Activated naive CD4-positive, alpha-beta T cell treated with anti-CD3 and anti-CD28 coated beads for 36 hours (primary cell): ENCODE results near the gene FAM111A. TPM values are rescaled to one million over a fixed set of nuclear protein-coding genes. Genes with fewer than 3 reads are reported as not detected.

Experiments
- CTCF ChIA-PET: fragments of 350-600 bp; sonication (Branson Sonifier 250); formaldehyde crosslinking; loops from one replicate; lab custom pipeline; 2021; ENCODE audit warnings: antibody characterized with exemption; lab: Charles Lee
- DNase-seq: peaks from one replicate; pipeline ENCODE4 v3.0.0-alpha.2; 2020
- H3K27ac Mint-ChIP-seq: one replicate; pipeline ENCODE4 v1.8.0; 2021; ENCODE audit warnings: mild to moderate bottlenecking, mixed read lengths
- H3K27me3 Mint-ChIP-seq: one replicate; pipeline ENCODE4 v1.8.0; 2021; ENCODE audit warnings: low read depth, mixed read lengths
- H3K36me3 Mint-ChIP-seq: one replicate; pipeline ENCODE4 v1.8.0; 2021; ENCODE audit warnings: low read depth, mixed read lengths
- H3K4me1 Mint-ChIP-seq: one replicate; pipeline ENCODE4 v1.8.0; 2021; ENCODE audit warnings: low read depth, mixed read lengths
- H3K4me3 Mint-ChIP-seq: one replicate; pipeline ENCODE4 v1.8.0; 2021; ENCODE audit warnings: mild to moderate bottlenecking, moderate library complexity, mixed read lengths
- H3K9me3 Mint-ChIP-seq: one replicate; pipeline ENCODE4 v1.8.0; 2021; ENCODE audit warnings: mixed read lengths
- intact Hi-C: fragments of 100-400 bp; cut with micrococcal nuclease; formaldehyde crosslinking; loops from one replicate; pipeline ENCODE4 v1.15.1; 2023
- total RNA-seq, 2 experiments: library from RNA; stranded (reverse); gene quantifications; one replicate each; pipeline ENCODE4 v1.2.3, GENCODE V29; 2021

The FAM111A gene
- total RNA-seq, 2 experiments from 2014 or later, result 98.3 to 99.4 TPM

DNA sequence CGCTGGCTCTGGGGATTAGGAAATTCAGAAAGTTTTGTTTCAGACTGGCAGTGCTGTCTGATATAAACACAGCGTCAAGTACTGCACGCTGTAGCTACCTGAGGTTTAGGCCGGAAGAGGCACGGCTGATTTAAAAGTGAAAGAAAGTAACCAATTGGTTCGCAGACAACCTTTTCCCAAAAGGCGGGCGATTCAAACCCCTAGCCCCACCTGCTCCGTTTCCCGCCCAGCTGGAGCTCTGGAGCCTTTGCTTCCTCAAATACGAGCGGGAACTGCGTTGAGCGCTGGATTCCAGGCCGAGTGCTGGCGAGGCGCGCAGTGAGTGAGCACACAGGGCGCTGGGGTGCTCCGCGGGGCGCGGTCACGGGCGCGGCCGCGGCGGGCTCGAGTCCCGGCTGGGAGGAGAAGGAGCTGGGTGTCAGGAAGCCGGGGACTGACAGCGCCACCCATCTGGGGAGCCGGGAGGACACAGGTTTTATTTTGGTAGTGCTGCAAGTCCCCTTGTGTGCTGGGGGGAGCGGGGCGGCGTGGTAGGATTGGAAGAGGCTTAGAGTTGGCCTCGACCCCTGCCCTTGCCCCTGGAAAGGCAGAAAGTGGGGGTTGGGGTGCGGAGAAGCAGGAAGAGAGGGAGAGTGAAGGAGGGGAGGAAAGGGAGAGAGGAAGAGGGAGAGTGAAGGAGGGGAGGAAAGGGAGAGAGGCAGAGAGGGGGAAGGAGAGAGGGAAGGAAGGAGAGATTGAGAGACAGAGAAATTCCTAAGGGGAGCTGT, 2.1 kb downstream of the FAM111A start:
- CTCF ChIA-PET, result interaction anchor here (0.5 to 3.3 kb wide), 10 partner anchors 9 to 630 kb away, joined by 3 to 29 read pairs (median 4); partner anchors contain the start of gene DTX4
- DNase-seq, result peak; percentile 88
- intact Hi-C loops, result loop anchor here (1.0 to 10.0 kb wide), 11 partner anchors 8 to 1820 kb away; partner anchors contain the start of genes MED19, PATL1, SELENOH and TMX2
- Mint-ChIP-seq H3K27ac (peak overlapping the region; percentile 91), H3K36me3 (peaks cover 47% of the 10 kb centered on the region), H3K4me3 (peak overlapping the region; percentile 95), H3K27me3 (no peaks in the 10 kb centered on the region), H3K9me3 (no peaks in the 10 kb centered on the region), H3K4me1 (peaks cover 43% of the 10 kb centered on the region)

DNA sequence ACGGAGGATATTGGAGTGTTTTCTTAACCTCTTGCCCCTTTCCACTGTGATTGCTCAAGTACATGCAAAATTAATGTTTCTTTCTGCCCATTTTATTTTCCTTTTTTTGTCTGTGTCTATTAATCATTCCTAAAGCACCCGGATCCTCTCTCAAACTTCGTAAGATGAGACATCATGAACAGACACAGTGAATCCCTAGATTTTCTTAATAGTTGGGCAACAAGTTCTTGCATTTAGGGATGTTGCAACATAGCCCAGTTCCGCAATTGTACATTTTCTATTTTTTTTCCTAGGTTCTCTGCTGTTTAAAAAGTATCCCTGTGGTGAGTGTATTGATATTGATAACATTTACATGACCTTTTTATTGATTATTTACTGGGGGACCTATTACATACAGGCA, 2.9 kb downstream of the FAM111A start:
- Mint-ChIP-seq H3K27me3 (no peaks in the 10 kb centered on the region), H3K4me3 (peak overlapping the region; percentile 95), H3K9me3 (no peaks in the 10 kb centered on the region), H3K4me1 (peaks cover 45% of the 10 kb centered on the region), H3K36me3 (peaks cover 51% of the 10 kb centered on the region), H3K27ac (peak overlapping the region; percentile 91)
- intact Hi-C loops, result loop anchor here (2.0 to 10.0 kb wide), 3 partner anchors 621 to 1821 kb away; partner anchors contain the start of genes SELENOH and TNKS1BP1
- CTCF ChIA-PET, result interaction anchor here (1.4 to 3.3 kb wide), 2 partner anchors 10 to 26 kb away, joined by 8 to 19 read pairs; partner anchors contain the start of gene DTX4
- no peak for DNase-seq

DNA sequence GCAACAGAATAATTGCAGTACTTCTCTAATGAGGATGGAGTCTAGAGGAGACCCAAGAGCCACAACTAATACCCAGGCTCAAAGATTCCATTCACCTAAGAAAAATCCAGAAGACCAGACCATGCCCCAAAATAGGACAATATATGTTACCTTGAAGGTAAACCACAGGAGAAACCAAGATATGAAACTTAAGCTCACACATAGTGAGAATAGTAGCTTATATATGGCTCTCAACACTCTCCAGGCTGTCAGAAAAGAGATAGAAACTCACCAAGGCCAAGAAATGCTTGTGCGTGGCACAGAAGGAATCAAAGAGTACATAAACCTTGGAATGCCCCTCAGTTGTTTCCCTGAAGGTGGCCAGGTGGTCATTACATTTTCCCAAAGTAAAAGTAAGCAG, 9.1 kb downstream of the FAM111A start:
- intact Hi-C loops, result loop anchor here (1.0 to 5.0 kb wide), 8 partner anchors 7 to 1724 kb away; partner anchors contain the start of genes FAM111B and SLC43A3
- no peak overlapping the region for H3K4me3 Mint-ChIP-seq
- no peak for DNase-seq
- H3K36me3 Mint-ChIP-seq, result peaks cover 65% of the 10 kb centered on the region
- CTCF ChIA-PET, result interaction anchor here (1.2 to 2.0 kb wide), 6 partner anchors 9 to 44 kb away, joined by 3 to 10 read pairs (median 4); partner anchors contain the start of gene FAM111B
- H3K27ac Mint-ChIP-seq, result peak overlapping the region; percentile 91
- peaks cover 4% of the 10 kb centered on the region for H3K9me3 Mint-ChIP-seq
- H3K4me1 Mint-ChIP-seq, result peaks cover 43% of the 10 kb centered on the region
- no peaks in the 10 kb centered on the region for H3K27me3 Mint-ChIP-seq

GRCh38 chr11:59152312-59152951, 9.8 kb downstream of the FAM111A start:
- peak; percentile 71 for DNase-seq
- CTCF ChIA-PET, result interaction anchor here (0.9 to 2.0 kb wide), 5 partner anchors 12 to 45 kb away, joined by 3 to 10 read pairs (median 6); partner anchors contain the start of genes DTX4 and FAM111B
- H3K4me1 Mint-ChIP-seq, result peaks cover 38% of the 10 kb centered on the region
- peak overlapping the region; percentile 53 for H3K4me3 Mint-ChIP-seq
- H3K36me3 Mint-ChIP-seq, result peaks cover 60% of the 10 kb centered on the region
- peaks cover 4% of the 10 kb centered on the region for H3K9me3 Mint-ChIP-seq
- H3K27ac Mint-ChIP-seq, result peak overlapping the region; percentile 91
- intact Hi-C loops, result loop anchor here (1.0 to 5.0 kb wide), 8 partner anchors 8 to 1725 kb away; partner anchors contain the start of genes FAM111B and SLC43A3
- no peaks in the 10 kb centered on the region for H3K27me3 Mint-ChIP-seq

DNA sequence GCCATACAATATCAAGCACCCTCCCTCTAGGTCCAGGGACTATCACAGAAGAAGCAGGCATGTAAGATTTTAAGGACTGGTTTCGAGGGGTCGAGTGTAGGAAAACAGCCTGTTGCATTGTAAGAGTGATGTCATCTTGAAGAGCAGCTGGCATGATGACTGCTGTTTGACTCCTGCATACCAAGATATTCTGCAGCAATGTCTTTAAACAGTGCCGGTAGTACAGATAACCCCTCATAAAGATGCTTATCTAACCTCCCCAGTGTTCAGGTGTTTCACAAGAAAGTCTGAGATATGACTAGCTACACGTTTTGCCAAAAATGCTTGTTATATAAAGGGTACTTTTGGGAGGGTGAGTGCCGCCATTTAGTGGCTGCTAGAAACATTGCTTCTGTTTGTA, 12.0 kb downstream of the FAM111A start:
- Mint-ChIP-seq H3K36me3 (peaks cover 43% of the 10 kb centered on the region), H3K4me1 (peaks cover 38% of the 10 kb centered on the region)
- intact Hi-C loops, result loop anchor here (5.0 kb wide), 4 partner anchors 197 to 1727 kb away; partner anchors contain the start of gene SLC43A3

DNA sequence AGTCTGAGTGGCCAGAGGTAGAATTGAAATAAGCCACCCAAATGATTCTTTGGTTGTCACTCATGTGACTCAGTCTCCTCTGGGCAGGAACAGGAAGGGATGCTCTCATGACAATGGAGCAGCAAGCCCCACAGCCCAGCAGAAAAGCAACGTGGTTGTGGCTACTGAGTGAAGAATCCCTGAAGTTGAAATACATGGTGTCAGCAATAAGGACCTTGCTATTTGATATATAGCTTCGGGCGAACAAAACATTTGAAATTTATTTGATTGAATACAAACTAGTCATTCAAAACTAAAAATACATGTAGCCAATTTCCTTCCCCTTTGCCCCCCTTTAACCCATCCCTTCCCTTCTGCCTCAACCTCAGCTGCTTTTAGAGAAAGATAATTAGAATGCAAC, 14.8 kb downstream of the FAM111A start:
- no peak overlapping the region for H3K27ac Mint-ChIP-seq
- intact Hi-C loops, result loop anchor here (5.0 kb wide), 3 partner anchors 200 to 505 kb away; no protein-coding TSS in a partner anchor
- peaks cover 3% of the 10 kb centered on the region for H3K9me3 Mint-ChIP-seq
- peaks cover 22% of the 10 kb centered on the region for H3K36me3 Mint-ChIP-seq
- H3K27me3 Mint-ChIP-seq, result peaks cover 11% of the 10 kb centered on the region
- CTCF ChIA-PET, result interaction anchor here (1.3 to 4.1 kb wide), 18 partner anchors 10 to 369 kb away, joined by 3 to 57 read pairs (median 8); partner anchors contain the start of genes DTX4 and FAM111A
- no peak overlapping the region for H3K4me3 Mint-ChIP-seq
- H3K4me1 Mint-ChIP-seq, result peaks cover 18% of the 10 kb centered on the region
- DNase-seq, result no peak

More for the DNA sequence above, 12.0 kb downstream of the FAM111A start:
- H3K4me3 Mint-ChIP-seq, result no peak overlapping the region
- H3K27ac Mint-ChIP-seq, result no peak overlapping the region
- H3K9me3 Mint-ChIP-seq, result peaks cover 4% of the 10 kb centered on the region
- no peaks in the 10 kb centered on the region for H3K27me3 Mint-ChIP-seq
- CTCF ChIA-PET, result interaction anchor here (0.6 to 1.0 kb wide), 2 partner anchors 8 to 153 kb away, joined by 3 read pairs; no protein-coding TSS in a partner anchor
- DNase-seq, result no peak

DNA sequence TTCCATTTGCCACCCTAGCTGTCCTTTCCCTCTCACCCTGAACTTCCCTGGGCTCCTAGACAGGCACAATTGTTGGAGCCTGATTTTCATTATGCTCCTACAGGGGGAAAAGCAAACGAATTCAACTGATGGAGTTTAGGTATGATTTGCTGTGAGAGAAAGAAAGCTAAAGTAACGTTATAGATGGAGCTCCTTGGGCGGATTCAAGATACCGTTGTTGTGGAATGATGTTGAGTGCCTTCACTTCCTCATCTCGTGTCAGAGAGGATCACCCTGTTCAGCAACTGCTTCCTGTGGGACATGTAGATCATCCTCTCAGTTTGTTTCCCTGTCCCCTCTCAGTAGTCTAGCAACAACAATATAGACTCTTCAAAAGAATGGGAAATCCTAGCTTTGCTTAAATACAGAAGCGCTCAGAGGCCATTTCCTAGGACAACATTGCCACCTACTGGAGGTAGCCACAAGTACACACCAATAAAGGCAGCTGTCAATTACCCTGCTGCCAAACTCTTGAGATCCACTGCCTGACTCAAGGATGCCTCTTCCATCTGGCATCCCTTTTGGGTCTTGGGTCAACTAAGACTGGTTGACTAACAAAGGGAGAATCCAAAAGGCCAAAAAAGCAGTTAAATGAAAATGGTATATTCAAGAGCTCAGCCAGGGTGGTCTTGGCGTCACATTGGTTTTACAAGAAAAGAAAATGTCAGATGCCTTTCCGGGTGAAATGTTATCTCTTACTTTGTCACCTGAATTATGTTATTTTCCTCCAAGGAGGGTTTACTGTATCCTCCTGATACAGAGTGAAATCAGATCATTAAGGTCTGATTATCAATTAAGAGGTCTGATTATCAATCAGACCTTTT, 15.8 kb downstream of the FAM111A start:
- Mint-ChIP-seq H3K4me1 (peaks cover 8% of the 10 kb centered on the region), H3K9me3 (no peaks in the 10 kb centered on the region), H3K4me3 (no peak overlapping the region), H3K27me3 (peaks cover 11% of the 10 kb centered on the region), H3K27ac (no peak overlapping the region), H3K36me3 (peaks cover 13% of the 10 kb centered on the region)
- intact Hi-C loops, result loop anchor here (1.0 to 5.0 kb wide), 8 partner anchors 16 to 506 kb away; partner anchors contain the start of genes FAM111A and FAM111B
- CTCF ChIA-PET, result interaction anchor here (0.6 to 4.1 kb wide), 45 partner anchors 9 to 505 kb away, joined by 3 to 57 read pairs (median 4); partner anchors contain the start of genes DTX4, FAM111A and FAM111B
- peak; percentile 80 for DNase-seq

DNA sequence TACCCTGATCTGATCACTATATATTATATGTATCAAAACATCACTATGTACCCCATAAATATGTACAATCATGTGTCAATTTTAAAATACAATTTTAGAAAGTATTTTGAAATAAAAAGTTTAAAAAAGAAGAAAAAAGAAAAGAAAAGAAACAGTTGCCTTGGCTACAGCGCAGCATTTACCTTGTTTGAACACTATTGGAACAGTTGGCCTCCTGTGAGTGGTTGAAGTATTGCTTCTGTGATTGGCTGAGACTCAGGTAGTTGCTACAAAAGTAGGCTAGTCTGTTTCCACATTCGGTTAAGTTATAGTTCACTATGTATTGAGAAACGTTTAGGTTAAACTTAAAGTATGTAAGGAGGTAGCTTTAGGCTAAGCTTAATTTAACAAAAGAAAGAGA, 21.4 kb downstream of the FAM111A start:
- no peak for DNase-seq
- CTCF ChIA-PET, result interaction anchor here (0.7 to 1.1 kb wide), 3 partner anchors 16 to 205 kb away, joined by 3 read pairs; no protein-coding TSS in a partner anchor
- peaks cover 2% of the 10 kb centered on the region for H3K4me1 Mint-ChIP-seq
- no peak overlapping the region for H3K4me3 Mint-ChIP-seq
- no peaks in the 10 kb centered on the region for H3K9me3 Mint-ChIP-seq
- no peaks in the 10 kb centered on the region for H3K36me3 Mint-ChIP-seq
- H3K27me3 Mint-ChIP-seq, result peaks cover 16% of the 10 kb centered on the region
- no peak overlapping the region for H3K27ac Mint-ChIP-seq
- intact Hi-C loops, result no loop called here

DNA sequence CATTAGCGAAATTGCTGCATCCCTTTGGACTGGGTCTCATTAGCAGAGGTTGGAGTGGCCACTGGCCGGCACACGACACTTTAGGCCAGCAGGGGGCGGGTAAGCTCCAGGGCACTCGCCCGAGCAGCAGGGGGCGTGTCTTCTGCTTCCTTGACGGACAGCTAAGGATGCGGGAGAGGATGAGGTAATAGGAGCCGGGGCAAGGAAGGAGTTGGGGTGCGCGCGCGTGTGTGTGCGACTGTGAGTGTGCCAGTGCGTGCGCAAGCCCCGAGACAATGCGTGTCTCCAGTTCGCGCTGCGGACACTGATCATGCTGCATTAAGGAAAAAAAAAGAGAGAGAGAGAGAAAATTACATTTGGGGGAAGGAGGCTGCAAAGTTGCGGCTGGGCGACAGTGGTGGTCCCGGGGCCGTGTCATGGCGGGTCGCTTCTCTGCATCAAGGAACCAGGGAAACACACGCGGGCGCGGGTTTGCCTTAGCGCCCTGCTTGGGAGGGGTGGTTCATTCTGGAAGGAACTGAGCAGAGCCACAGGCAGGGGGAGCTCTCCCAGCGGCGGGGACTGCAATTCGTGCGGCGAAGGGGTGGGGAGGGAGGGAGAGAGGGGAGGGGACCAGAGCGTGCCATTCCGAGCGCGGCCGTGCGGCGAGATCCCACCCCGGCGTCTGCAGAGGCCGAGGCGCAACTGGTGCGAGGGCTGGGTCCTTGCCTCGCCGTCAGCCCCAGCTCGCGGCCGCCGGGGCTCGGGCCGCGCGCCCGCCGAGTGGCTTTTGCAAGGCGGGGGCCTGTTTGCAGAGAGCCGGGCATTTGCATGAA, 29.1 kb downstream of the FAM111A start, which contains the start of gene DTX4:
Gene DTX4, plus strand, starts transcription at position 625 of the 815 bp plus-strand sequence. CDS start 464 bp downstream, outside the sequence.
- peaks cover 13% of the 10 kb centered on the region for H3K4me1 Mint-ChIP-seq
- intact Hi-C loops, result loop anchor here (1.0 kb wide), 7 partner anchors 15 to 509 kb away; no protein-coding TSS in a partner anchor
- CTCF ChIA-PET, result interaction anchor here (0.5 to 4.2 kb wide), 36 partner anchors 9 to 630 kb away, joined by 3 to 67 read pairs (median 6); partner anchors contain the start of genes MPEG1, OR5A1 and OR5A2
- no peaks in the 10 kb centered on the region for H3K36me3 Mint-ChIP-seq
- H3K9me3 Mint-ChIP-seq, result no peaks in the 10 kb centered on the region
- DNase-seq, result peak; percentile 94
- peaks cover 15% of the 10 kb centered on the region for H3K27me3 Mint-ChIP-seq
- H3K27ac Mint-ChIP-seq, result no peak within 1 kb of the TSS
- H3K4me3 Mint-ChIP-seq, result peak within 1 kb of the TSS; percentile 68
